ENCODE measurements around the gene NTN3. TPM values are rescaled to one million over a fixed set of nuclear protein-coding genes. Genes with fewer than 3 reads are reported as not detected.

Gene NTN3
- total RNA-seq, 1 donor from 2014 or later = 1.5 TPM

GRCh38 chr16:2492292-2492691 lies 21.2 kb downstream of the NTN3 start:
- no peaks in the 10 kb centered on the region for H3K27me3 Mint-ChIP-seq (ENCODE audit: low read depth)
- no peak for DNase-seq (ENCODE audit: low spot score)
- no peak overlapping the region for H3K27ac Mint-ChIP-seq (ENCODE audit: unreplicated experiment)
- no peak for TF ChIP-seq CTCF (IDR thresholded peaks at IDR 0.05)
- peaks cover 5% of the 10 kb centered on the region for H3K4me1 Mint-ChIP-seq (ENCODE audit: low read depth)
- H3K4me3 Mint-ChIP-seq (ENCODE audit: unreplicated experiment) = no peak overlapping the region
- H3K9me3 Mint-ChIP-seq (ENCODE audit: low read depth) = no peaks in the 10 kb centered on the region
- peaks cover 4% of the 10 kb centered on the region for H3K36me3 Mint-ChIP-seq (ENCODE audit: low read depth)

- Mint-ChIP-seq H3K36me3 (ENCODE audit: low read depth) (peaks cover 4% of the 10 kb centered on the region), H3K4me3 (ENCODE audit: unreplicated experiment) (no peak overlapping the region), H3K4me1 (ENCODE audit: low read depth) (peaks cover 4% of the 10 kb centered on the region), H3K27me3 (ENCODE audit: low read depth) (no peaks in the 10 kb centered on the region), H3K9me3 (ENCODE audit: low read depth) (no peaks in the 10 kb centered on the region), H3K27ac (ENCODE audit: unreplicated experiment) (no peak overlapping the region)
- DNase-seq (ENCODE audit: low spot score) = no peak
- TF ChIP-seq CTCF (IDR thresholded peaks at IDR 0.05) = no peak
These were observed 22.5 kb downstream of the NTN3 start for GRCh38 chr16:2493605-2494004.

GRCh38 chr16:2494616-2495015 lies 23.5 kb downstream of the NTN3 start:
- Mint-ChIP-seq H3K27me3 (ENCODE audit: low read depth) (no peaks in the 10 kb centered on the region), H3K9me3 (ENCODE audit: low read depth) (no peaks in the 10 kb centered on the region), H3K4me1 (ENCODE audit: low read depth) (peaks cover 4% of the 10 kb centered on the region), H3K27ac (ENCODE audit: unreplicated experiment) (no peak overlapping the region), H3K4me3 (ENCODE audit: unreplicated experiment) (no peak overlapping the region), H3K36me3 (ENCODE audit: low read depth) (peaks cover 4% of the 10 kb centered on the region)
- no peak for TF ChIP-seq CTCF (IDR thresholded peaks at IDR 0.05)
- DNase-seq (ENCODE audit: low spot score) = no peak

- no peak overlapping the region for H3K4me3 Mint-ChIP-seq (ENCODE audit: unreplicated experiment)
- peaks cover 4% of the 10 kb centered on the region for H3K4me1 Mint-ChIP-seq (ENCODE audit: low read depth)
- no peaks in the 10 kb centered on the region for H3K27me3 Mint-ChIP-seq (ENCODE audit: low read depth)
- H3K27ac Mint-ChIP-seq (ENCODE audit: unreplicated experiment) = no peak overlapping the region
- H3K36me3 Mint-ChIP-seq (ENCODE audit: low read depth) = peaks cover 2% of the 10 kb centered on the region
- H3K9me3 Mint-ChIP-seq (ENCODE audit: low read depth) = no peaks in the 10 kb centered on the region
- DNase-seq (ENCODE audit: low spot score) = no peak
- TF ChIP-seq CTCF (IDR thresholded peaks at IDR 0.05) = no peak
These were observed 23.9 kb downstream of the NTN3 start for GRCh38 chr16:2495041-2495440.

GRCh38 chr16:2496223-2497115 lies 25.4 kb downstream of the NTN3 start:
- Mint-ChIP-seq H3K27ac (ENCODE audit: unreplicated experiment) (no peak overlapping the region), H3K36me3 (ENCODE audit: low read depth) (peaks cover 2% of the 10 kb centered on the region), H3K27me3 (ENCODE audit: low read depth) (no peaks in the 10 kb centered on the region), H3K4me1 (ENCODE audit: low read depth) (peaks cover 8% of the 10 kb centered on the region), H3K4me3 (ENCODE audit: unreplicated experiment) (no peak overlapping the region), H3K9me3 (ENCODE audit: low read depth) (no peaks in the 10 kb centered on the region)
- no peak for TF ChIP-seq CTCF (IDR thresholded peaks at IDR 0.05)
- no peak for DNase-seq (ENCODE audit: low spot score)
